ENCODE measurements around the gene GPN2.

The GPN2 gene

GRCh38 chr1:26826261-26827105 is 63.6 kb downstream of the GPN2 start, which contains the start of gene ZDHHC18:
Gene ZDHHC18, plus strand, starts transcription at chr1:26826688. Its CDS starts 117 bp downstream, at chr1:26826805.
- ChIA-PET CTCF (interaction anchor here (0.5 to 1.3 kb wide), 6 partner anchors 16 to 441 kb away, joined by 3 to 5 read pairs (median 3); no protein-coding TSS in a partner anchor), POLR2A (interaction anchor here (0.5 to 1.1 kb wide), 6 partner anchors 36 to 157 kb away, joined by 3 to 4 read pairs (median 3); partner anchors contain the start of gene GPATCH3)
- Histone ChIP-seq H3K4me3 (ENCODE audit: low read depth, low read length) (peak within 1 kb of the TSS; percentile 66), H3K9me3 (ENCODE audit: control insufficient read depth, insufficient read depth, low read depth, low read length) (no peaks in the 10 kb centered on the region), H3K36me3 (ENCODE audit: control insufficient read depth in 2 of 2, insufficient read depth in 1 of 2, low read length in 2 of 2) (peaks cover 0 to 26% of the 10 kb centered on the region in 2 experiments; a peak in 2 of 3 replicates), H3K27ac (ENCODE audit: extremely low read depth, low read depth, low read length) (peak within 1 kb of the TSS; percentile 25; the same call in 1 of the 2 replicates), H3K4me1 (ENCODE audit: control insufficient read depth, insufficient read depth, low read length) (no peaks in the 10 kb centered on the region)
- TF ChIP-seq SP7 (tag by site-specific recombination; IDR thresholded peaks at IDR 0.05) (peak; percentile 44; the same call in 1 of the 2 replicates), ZNF114 (tag by site-specific recombination; IDR thresholded peaks at IDR 0.05) (no peak), ZNF621 (tag by site-specific recombination; IDR thresholded peaks at IDR 0.05) (no peak), RBAK (tag by site-specific recombination; IDR thresholded peaks at IDR 0.05) (no peak), ZXDB (tag by site-specific recombination; IDR thresholded peaks at IDR 0.05) (0 out of 2 replicates have a peak, but pooled peaks have one; percentile 38), ZNF404 (tag by site-specific recombination; IDR thresholded peaks at IDR 0.05) (no peak), ZNF645 (tag by site-specific recombination; IDR thresholded peaks at IDR 0.05) (no peak), ZFP69B (tag by site-specific recombination; IDR thresholded peaks at IDR 0.05) (peak; percentile 44; the same call in 1 of the 2 replicates), ZNF398 (tag by site-specific recombination; IDR thresholded peaks at IDR 0.05) (0 out of 2 replicates have a peak, but pooled peaks have one; percentile 14), ZNF23 (tag by site-specific recombination; IDR thresholded peaks at IDR 0.05; ENCODE audit: borderline replicate concordance) (no peak), ZNF341 (tag by site-specific recombination; IDR thresholded peaks at IDR 0.05; ENCODE audit: low read depth) (no peak), PBX3 (CRISPR knock-in tag; IDR thresholded peaks at IDR 0.05) (no peak), ZFP37 (tag by site-specific recombination; IDR thresholded peaks at IDR 0.05) (no peak), EGR2 (tag by site-specific recombination; IDR thresholded peaks at IDR 0.05; ENCODE audit: low read depth) (no peak), KLF9 (tag by site-specific recombination; IDR thresholded peaks at IDR 0.05; ENCODE audit: low read depth) (no peak), ZNF274 (IDR thresholded peaks at IDR 0.05; ENCODE audit: low read length) (no peak), ZNF274 (tag by site-specific recombination; IDR thresholded peaks at IDR 0.05; ENCODE audit: borderline replicate concordance) (no peak), ZNF777 (tag by site-specific recombination; IDR thresholded peaks at IDR 0.05; ENCODE audit: borderline replicate concordance) (no peak), ZNF146 (tag by site-specific recombination; IDR thresholded peaks at IDR 0.05) (no peak), YY2 (tag by site-specific recombination; IDR thresholded peaks at IDR 0.05) (no peak), ZBTB20 (tag by site-specific recombination; IDR thresholded peaks at IDR 0.05) (peak; percentile 54), ZNF174 (tag by site-specific recombination; IDR thresholded peaks at IDR 0.05) (no peak), ZNF561 (tag by site-specific recombination; IDR thresholded peaks at IDR 0.05; ENCODE audit: borderline replicate concordance) (no peak), BCL11B (tag by site-specific recombination; IDR thresholded peaks at IDR 0.05; ENCODE audit: low read depth) (peak; percentile 60; the same call in 1 of the 2 replicates), ZNF423 (tag by site-specific recombination; IDR thresholded peaks at IDR 0.05) (no peak), ZNF639 (tag by site-specific recombination; IDR thresholded peaks at IDR 0.05) (no peak), HIC1 (tag by site-specific recombination; IDR thresholded peaks at IDR 0.05) (peak; percentile 40; the same call in 1 of the 2 replicates), ZNF501 (tag by site-specific recombination; IDR thresholded peaks at IDR 0.05) (peak; percentile 59; the same call in 1 of the 2 replicates), ZNF677 (tag by site-specific recombination; IDR thresholded peaks at IDR 0.05) (no peak), ZNF426 (tag by site-specific recombination; IDR thresholded peaks at IDR 0.05) (no peak)

Measured in HEK293 (cell line).